ENCODE data around the gene CEL.
A peak's percentile ranks its signal among the peaks of the same experiment; 100 is the strongest.
"Not testable (repeated sequence)": the region's sequence is repeated elsewhere in the genome, so short reads cannot be mapped to it uniquely, and the experiment has no call there.

Gene CEL

GRCh38 chr9:133086212-133086860, 24.6 kb downstream of the CEL start:
- DNase-seq (ENCODE audit: low spot score): not testable (repeated sequence)

GRCh38 chr9:133086894-133087293, 25.1 kb downstream of the CEL start:
- DNase-seq (ENCODE audit: low spot score): no peak

GRCh38 chr9:133087429-133088145, 25.8 kb downstream of the CEL start:
- DNase-seq (ENCODE audit: low spot score): no peak

GRCh38 chr9:133088146-133088750, 26.5 kb downstream of the CEL start:
- no peak for DNase-seq (ENCODE audit: low spot score)

GRCh38 chr9:133088756-133089155, 27.0 kb downstream of the CEL start:
- DNase-seq (ENCODE audit: low spot score): no peak

GRCh38 chr9:133089271-133089671, 27.5 kb downstream of the CEL start:
- DNase-seq (ENCODE audit: low spot score): no peak

GRCh38 chr9:133090187-133090586, 28.4 kb downstream of the CEL start:
- no peak for DNase-seq (ENCODE audit: low spot score)

GRCh38 chr9:133090752-133091385, 29.1 kb downstream of the CEL start:
- no peak for DNase-seq (ENCODE audit: low spot score)

- DNase-seq (ENCODE audit: low spot score): not testable (repeated sequence)
These were observed 32.6 kb downstream of the CEL start for GRCh38 chr9:133094351-133094750.

- no peak for DNase-seq (ENCODE audit: low spot score)
These were observed 33.1 kb downstream of the CEL start for GRCh38 chr9:133094842-133095393.

GRCh38 chr9:133098104-133098754, 36.4 kb downstream of the CEL start:
- DNase-seq (ENCODE audit: low spot score): no peak

- DNase-seq (ENCODE audit: low spot score): no peak
These were observed 37.1 kb downstream of the CEL start for GRCh38 chr9:133098871-133099270.

- DNase-seq (ENCODE audit: low spot score): no peak
These were observed 38.1 kb downstream of the CEL start for GRCh38 chr9:133099726-133100505.

- no peak for DNase-seq (ENCODE audit: low spot score)
These were observed 39.0 kb downstream of the CEL start for GRCh38 chr9:133100506-133101355.

GRCh38 chr9:133101356-133102189, 39.8 kb downstream of the CEL start:
- no peak for DNase-seq (ENCODE audit: low spot score)

- no peak for DNase-seq (ENCODE audit: low spot score)
These were observed 40.6 kb downstream of the CEL start for GRCh38 chr9:133102190-133103021.

- DNase-seq (ENCODE audit: low spot score): peak; percentile 52
These were observed 41.6 kb downstream of the CEL start for GRCh38 chr9:133103183-133103986.
